B cell (primary cell): ENCODE results near the gene TELO2. TPM values are rescaled to one million over a fixed set of nuclear protein-coding genes. Genes with fewer than 3 reads are reported as not detected.

Experiments
- ATAC-seq: fragments of 200-7000 bp; cut with Tn5 transposase; one replicate; pipeline ENCODE4 v1.10.0; 2021; ENCODE audit warnings: low read depth, mild to moderate bottlenecking, moderate number of reproducible peaks, moderate library complexity
- CTCF ChIA-PET: fragments of 350-600 bp; sonication (Branson Sonifier 250); formaldehyde crosslinking; loops from one replicate; lab custom pipeline; 2021; ENCODE audit warnings: antibody characterized with exemption, inconsistent platforms; lab: Charles Lee
- POLR2A ChIA-PET: fragments of 350-600 bp; sonication (Branson Sonifier 250); formaldehyde crosslinking; loops from one replicate; lab custom pipeline; 2021; ENCODE audit warnings: antibody characterized with exemption; lab: Charles Lee
- DNase-seq: peaks from one replicate; pipeline ENCODE4 v3.0.0; 2013
- H2AFZ ChIP-seq: 2 replicates; pipeline ENCODE4 v1.6.1; 2012; ENCODE audit warnings: mild to moderate bottlenecking, low read depth, low read length; ENCODE audit not compliant: insufficient read depth, poor library complexity, severe bottlenecking
- H3K27ac ChIP-seq, 2 donors: 1 replicate in 1 of 2; 2 replicates in 1 of 2; pipeline ENCODE4 v1.5.1; 2012 to 2013; ENCODE audit warnings: low read length in 2 of 2, mild to moderate bottlenecking in 2 of 2, moderate library complexity in 1 of 2
- H3K27me3 ChIP-seq, 4 experiments: fragments of 200-600 bp in 1 of 4; sonication (generic) in 1 of 4; replicated peaks in 1 of 4; 1 replicate in 2 of 4; 2 replicates in 2 of 4; pipeline versions ENCODE4 v1.6.1 to v1.7.0; 2013 to 2016; ENCODE audit warnings: low read length in 3 of 4, mild to moderate bottlenecking in 2 of 4, mixed read lengths in 1 of 4, moderate library complexity in 1 of 4; ENCODE audit not compliant: insufficient read depth in 4 of 4, control insufficient read depth in 3 of 4; ENCODE audit errors: control extremely low read depth in 1 of 4
- H3K36me3 ChIP-seq, 2 experiments: replicated peaks in 1 of 2; 1 replicate in 1 of 2; 2 replicates in 1 of 2; pipeline versions ENCODE4 v1.6.1 to v1.7.1; 2013; ENCODE audit warnings: low read length in 1 of 2; ENCODE audit not compliant: insufficient read depth in 2 of 2, control insufficient read depth in 1 of 2; ENCODE audit errors: control extremely low read depth in 1 of 2, extremely low read depth in 1 of 2
- H3K4me1 ChIP-seq, 2 donors: fragments of 200-600 bp in 1 of 2; sonication (generic) in 1 of 2; 1 replicate in 1 of 2; 2 replicates in 1 of 2; pipeline versions ENCODE4 v1.5.1 to v1.6.1; 2013 to 2017; ENCODE audit warnings: low read length in 2 of 2; ENCODE audit not compliant: control insufficient read depth in 2 of 2, insufficient read depth in 2 of 2
- H3K4me2 ChIP-seq: replicated peaks from 2 replicates; pipeline ENCODE3; 2012; ENCODE audit warnings: mild to moderate bottlenecking, low read depth, low read length; ENCODE audit not compliant: poor library complexity, severe bottlenecking
- H3K4me3 ChIP-seq, 5 experiments: fragments of 200-600 bp in 1 of 5; sonication (generic) in 1 of 5; 1 replicate in 3 of 5; 2 replicates in 2 of 5; pipeline versions ENCODE4 v1.5.1 to v1.7.0; 2011 to 2016; ENCODE audit warnings: low read length in 4 of 5, mild to moderate bottlenecking in 4 of 5, low read depth in 2 of 5, control low read depth in 1 of 5, moderate library complexity in 1 of 5; ENCODE audit not compliant: insufficient read depth in 1 of 5; ENCODE audit errors: control extremely low read depth in 1 of 5, extremely low read depth in 1 of 5
- H3K79me2 ChIP-seq: fragments of 200-600 bp; sonication (generic); one replicate; pipeline ENCODE4 v1.6.0; 2016; ENCODE audit warnings: low read length; ENCODE audit not compliant: control insufficient read depth, insufficient read depth
- H3K9ac ChIP-seq: fragments of 200-600 bp; sonication (generic); 2 replicates; pipeline ENCODE4 v1.6.1; 2017; ENCODE audit warnings: mild to moderate bottlenecking, low read length, moderate library complexity
- H3K9me3 ChIP-seq, 3 donors: one replicate each; pipeline versions ENCODE4 v1.6.1 to v1.7.1; 2013; ENCODE audit warnings: low read length in 2 of 3; ENCODE audit not compliant: control insufficient read depth in 2 of 3, insufficient read depth in 1 of 3; ENCODE audit errors: control extremely low read depth in 1 of 3
- H4K20me1 ChIP-seq: 2 replicates; pipeline ENCODE4 v1.6.0; 2012; ENCODE audit warnings: mild to moderate bottlenecking, low read length; ENCODE audit not compliant: insufficient read depth, control insufficient read depth, poor library complexity, severe bottlenecking
- H3K27ac Mint-ChIP-seq: one replicate; pipeline ENCODE4 v1.8.0; 2021; ENCODE audit warnings: mixed read lengths
- H3K27me3 Mint-ChIP-seq: one replicate; pipeline ENCODE4 v1.8.0; 2021; ENCODE audit warnings: mixed read lengths
- H3K4me1 Mint-ChIP-seq: one replicate; pipeline ENCODE4 v1.8.0; 2021; ENCODE audit warnings: mixed read lengths
- H3K4me3 Mint-ChIP-seq: one replicate; pipeline ENCODE4 v1.8.0; 2021; ENCODE audit warnings: mixed read lengths
- H3K9me3 Mint-ChIP-seq: one replicate; pipeline ENCODE4 v1.8.0; 2022; ENCODE audit warnings: mixed read lengths; ENCODE audit not compliant: insufficient read depth
- CTCF ChIP-seq: fragments of 200-600 bp; IDR thresholded peaks from one replicate; pipeline ENCODE4 v1.8.0; 2022; ENCODE audit warnings: antibody characterized with exemption, mild to moderate bottlenecking
- EZH2 ChIP-seq: IDR thresholded peaks from 2 replicates; pipeline ENCODE4 v1.6.1; 2012; ENCODE audit warnings: borderline replicate concordance, low read depth, mild to moderate bottlenecking, moderate library complexity, low read length; ENCODE audit not compliant: insufficient read depth, poor library complexity, severe bottlenecking
- WGBS: methylation state at CpG from one replicate; pipeline ENCODE4 v1.1.5; 2013; ENCODE audit warnings: missing lambda C conversion rate; ENCODE audit not compliant: insufficient coverage; 5-methylcytosine and 5-hydroxymethylcytosine counted together
- intact Hi-C: fragments of 100-400 bp; cut with micrococcal nuclease; formaldehyde crosslinking; loops from one replicate; pipeline ENCODE4 v1.10.0; 2022
- polyA plus RNA-seq: library from polyadenylated mRNA; depleted of rRNA; stranded (reverse); fragments of >200 nt; gene quantifications from 2 replicates; pipeline ENCODE4 v1.2.3, GENCODE V29; 2012
- total RNA-seq, 2 donors: library from RNA; stranded (reverse); fragments of 120-200 nt in 1 of 2; gene quantifications; 1 replicate in 1 of 2; 2 replicates in 1 of 2; pipeline versions ENCODE4 v1.2.3 to v1.2.4, GENCODE V29; 2013 to 2022

The TELO2 gene
- total and polyA plus RNA-seq, 2 donors (not counting 1 experiment from before 2014, with no cell fraction given), result 81.9 to 136 TPM

- DNase-seq (peak; percentile 52), ATAC-seq (no peak)
- ChIA-PET POLR2A (interaction anchor here (2.6 kb wide), 1 partner anchor 37 kb away, joined by 13 read pairs; the partner anchor contains the start of gene UQCC4), CTCF (interaction anchor here (0.6 to 1.1 kb wide), 3 partner anchors 17 to 87 kb away, joined by 3 to 5 read pairs (median 3); no protein-coding TSS in a partner anchor)
- peak overlapping the region; percentile 98 for H3K27ac ChIP-seq
- peak overlapping the region; percentile 70 for H3K4me2 ChIP-seq
- H3K9me3 ChIP-seq, result peaks cover 0 to 3% (median 0%) of the 10 kb centered on the region in 3 donors
- intact Hi-C loops, result loop anchor here (1.0 to 2.0 kb wide), 2 partner anchors 18 to 35 kb away; partner anchors contain the start of genes CLCN7 and TELO2
- no peaks in the 10 kb centered on the region for H3K27me3 ChIP-seq
- H4K20me1 ChIP-seq, result no peaks in the 10 kb centered on the region
- TF ChIP-seq CTCF, result no peak
- TF ChIP-seq EZH2, result no peak
- H3K36me3 ChIP-seq, result peaks cover 0 to 70% of the 10 kb centered on the region in 2 experiments
- H2AFZ ChIP-seq, result no peak overlapping the region
- Mint-ChIP-seq H3K27me3 (no peaks in the 10 kb centered on the region), H3K4me3 (peak overlapping the region; percentile 81), H3K9me3 (no peaks in the 10 kb centered on the region), H3K27ac (peak overlapping the region; percentile 97), H3K4me1 (peaks cover 28% of the 10 kb centered on the region)
- peak overlapping the region; percentile 65 for H3K9ac ChIP-seq
- 77% methylated on average over 32 of the region's 42 CpGs for WGBS
- H3K79me2 ChIP-seq, result peaks cover 74% of the 10 kb centered on the region
- peak overlapping the region in 3 of 5 experiments; percentile 38 to 51 (median 50) for H3K4me3 ChIP-seq
- peaks cover 31 to 34% of the 10 kb centered on the region in 2 donors for H3K4me1 ChIP-seq
Observed at GRCh38 chr16:1457489-1458245, 35.5 kb upstream of the TELO2 start.
